K562 (cell line): ENCODE results near the gene TMEM217. TPM values are rescaled to one million over a fixed set of nuclear protein-coding genes. Genes with fewer than 3 reads are reported as not detected.

ENCODE experiments used
- BCL6 ChIP-seq: fragments of 250-450 bp; sonication (Bioruptor Pico); IDR thresholded peaks from 2 replicates; pipeline ENCODE4 v1.4.0; 2020
- CBX1 ChIP-seq: sonication (generic); IDR thresholded peaks from 2 replicates; pipeline ENCODE4 v1.6.1; 2016; ENCODE audit warnings: antibody characterized with exemption, low read depth, mild to moderate bottlenecking
- CGGBP1 ChIP-seq: fragments of 250-450 bp; sonication (Bioruptor Pico); IDR thresholded peaks from 2 replicates; pipeline ENCODE4 v1.9.0; 2021; ENCODE audit warnings: mild to moderate bottlenecking
- E2F4 ChIP-seq: sonication (generic); formaldehyde crosslinking; IDR thresholded peaks from 2 replicates; pipeline ENCODE4 v1.8.0; 2022; ENCODE audit warnings: mild to moderate bottlenecking, low read depth, missing genetic modification reagents
- IRF9 ChIP-seq: fragments of 450-650 bp; IDR thresholded peaks from 2 replicates; pipeline ENCODE4 v1.6.1; 2016; ENCODE audit warnings: missing biosample characterization, missing genetic modification characterization
- MTA3 ChIP-seq: fragments of 450-650 bp; formaldehyde crosslinking; IDR thresholded peaks from 2 replicates; pipeline ENCODE4 v1.6.1; 2017; ENCODE audit warnings: mild to moderate bottlenecking, borderline replicate concordance
- NR2C1 ChIP-seq, 2 experiments: fragments of 450-650 bp; IDR thresholded peaks; 2 replicates each; pipeline ENCODE4 v1.6.1; 2017; ENCODE audit warnings: mild to moderate bottlenecking in 2 of 2, antibody characterized with exemption in 1 of 2, inconsistent platforms in 1 of 2, missing compliant biosample characterization in 1 of 2, missing genetic modification characterization in 1 of 2
- POLR2G ChIP-seq: fragments of 200-400 bp; formaldehyde crosslinking; IDR thresholded peaks from 2 replicates; pipeline ENCODE4 v1.6.1; 2017; ENCODE audit warnings: low read depth, mild to moderate bottlenecking, antibody characterized with exemption, low read length, moderate library complexity
- PREB ChIP-seq: sonication (generic); formaldehyde crosslinking; IDR thresholded peaks from 2 replicates; pipeline ENCODE4 v1.8.1; 2023; ENCODE audit warnings: mild to moderate bottlenecking, missing genetic modification reagents
- SP2 ChIP-seq: IDR thresholded peaks from 2 replicates; pipeline ENCODE4 v1.6.1; 2011; ENCODE audit warnings: mild to moderate bottlenecking, low read depth, low read length, moderate library complexity; ENCODE audit not compliant: poor library complexity, severe bottlenecking; ENCODE audit errors: extremely low read depth
- SUPT5H ChIP-seq: fragments of 450-650 bp; IDR thresholded peaks from 2 replicates; pipeline ENCODE4 v1.6.1; 2016
- TAF1 ChIP-seq: IDR thresholded peaks from 2 replicates; pipeline ENCODE4 v1.6.1; 2011; ENCODE audit warnings: mild to moderate bottlenecking, low read length, moderate library complexity; ENCODE audit not compliant: insufficient read depth, control insufficient read depth, severe bottlenecking; ENCODE audit errors: extremely low read depth
- TCFL5 ChIP-seq: fragments of 250-450 bp; sonication (Bioruptor Pico); conservative IDR thresholded peaks from 2 replicates; pipeline ENCODE4 v1.6.1; 2021; ENCODE audit warnings: mild to moderate bottlenecking, moderate library complexity, matching md5 sums
- TRIM24 ChIP-seq, 2 experiments: fragments of 450-650 bp; IDR thresholded peaks; 2 replicates each; pipeline ENCODE4 v1.6.1; 2016
- ZNF263 ChIP-seq: sonication (generic); formaldehyde crosslinking; IDR thresholded peaks from 2 replicates; pipeline ENCODE4 v1.8.0; 2022; ENCODE audit warnings: mild to moderate bottlenecking, missing genetic modification reagents, borderline replicate concordance
- ZNF280A ChIP-seq: fragments of 450-650 bp; IDR thresholded peaks from 2 replicates; pipeline ENCODE4 v1.6.1; 2018; ENCODE audit warnings: mild to moderate bottlenecking, low read depth; ENCODE audit not compliant: partially characterized antibody
- ZNF699 ChIP-seq: fragments of 250-450 bp; sonication (Bioruptor Pico); IDR thresholded peaks from 2 replicates; pipeline ENCODE4 v1.8.0; 2021; ENCODE audit warnings: mild to moderate bottlenecking, moderate library complexity; ENCODE audit not compliant: insufficient replicate concordance
- ZNF785 ChIP-seq: fragments of 250-450 bp; sonication (Bioruptor Pico); IDR thresholded peaks from 2 replicates; pipeline ENCODE4 v1.4.0; 2020; ENCODE audit warnings: mild to moderate bottlenecking
- polyA plus RNA-seq, 8 experiments: library from polyadenylated mRNA; depleted of rRNA in 4 of 8; stranded (reverse) in 5 of 8; unstranded in 3 of 8; fragments of >200 nt; fragmentation: Nextera tagmentation in 2 of 8; fragmentation: Illumina TruSeq in 1 of 8; extraction: Ambion mirVana in 2 of 8; extraction: Trizol in 1 of 8; gene quantifications; 2 replicates each; pipeline versions ENCODE4 v1.2.1 to v1.2.3, GENCODE V29; 2011 to 2014; ENCODE audit warnings: inconsistent platforms in 1 of 8, missing spikeins in 1 of 8
- total RNA-seq, 7 experiments: library from RNA; depleted of rRNA in 6 of 7; stranded (reverse); fragments of >200 nt in 6 of 7; fragmentation: Illumina TruSeq in 2 of 7; extraction: Trizol in 2 of 7; gene quantifications; 2 replicates each; pipeline versions ENCODE4 v1.2.1 to v1.2.3, GENCODE V29; 2011 to 2021; ENCODE audit warnings: low replicate concordance in 1 of 7
- TF ChIP-seq, protein P1 (sequence below): fragments of 250-450 bp; sonication (Bioruptor Pico); IDR thresholded peaks from 2 replicates; pipeline ENCODE4 v1.5.0; 2020; ENCODE audit warnings: mild to moderate bottlenecking
- TF ChIP-seq, protein P2 (sequence below): sonication (generic); formaldehyde crosslinking; IDR thresholded peaks from 2 replicates; pipeline ENCODE4 v1.9.0; 2022; ENCODE audit warnings: mild to moderate bottlenecking, missing genetic modification reagents
- TF ChIP-seq, protein P3 (sequence below): fragments of 250-450 bp; sonication (Bioruptor Pico); IDR thresholded peaks from 2 replicates; pipeline ENCODE4 v1.6.1; 2021; ENCODE audit warnings: mild to moderate bottlenecking

Gene TMEM217
- total and polyA plus RNA-seq, 9 of the 15 experiments (the other 6 are each of a cell fraction or from before 2014, with no cell fraction given) = 1.3 to 8.0 (median 1.9) TPM

DNA sequence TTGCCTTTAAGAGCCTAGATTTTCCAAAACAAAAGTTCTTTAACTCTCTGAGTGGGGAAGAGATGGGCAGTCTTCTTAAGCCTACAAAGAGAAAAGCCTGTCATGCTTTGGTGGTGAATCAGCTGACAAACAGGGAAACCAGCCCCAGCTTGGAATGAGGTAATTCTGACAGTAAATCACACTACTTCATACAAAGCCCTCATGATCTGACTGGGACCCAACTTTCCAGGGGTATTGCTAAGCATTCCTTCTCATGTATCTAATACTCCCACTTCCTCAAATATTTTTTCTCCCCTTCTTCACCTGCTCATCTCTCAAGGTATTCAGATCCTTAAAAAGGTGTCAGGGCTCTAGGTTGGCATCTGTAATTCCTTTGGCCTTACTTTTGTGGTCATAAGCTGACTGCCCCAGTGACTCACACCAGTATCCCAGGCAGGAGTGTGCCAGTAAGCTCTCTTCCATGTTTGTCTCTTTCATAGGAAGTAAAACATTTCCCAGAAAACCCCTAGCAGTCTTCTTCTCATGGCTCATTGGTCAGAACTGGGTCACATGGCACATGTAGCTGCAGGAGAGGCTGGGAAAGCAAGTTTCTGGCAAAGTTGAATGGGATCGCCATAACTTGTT, 15.4 kb downstream of the TMEM217 start (continued):
- TF ChIP-seq POLR2G (no peak), ZNF699 (CRISPR knock-in tag) (no peak), IRF9 (tag) (no peak), TAF1 (no peak), CBX1 (no peak), MTA3 (no peak), BCL6 (no peak), SP2 (no peak), ZNF785 (no peak), ZNF280A (no peak), TRIM24 (IDR thresholded peaks at IDR 0.05) (no peak), SUPT5H (no peak), NR2C1 (IDR thresholded peaks at IDR 0.05) (no peak), NR2C1 (tag; IDR thresholded peaks at IDR 0.05) (peak; percentile 28), PREB (CRISPR knock-in tag) (no peak), E2F4 (CRISPR knock-in tag) (no peak), CGGBP1 (no peak), ZNF263 (CRISPR knock-in tag) (no peak), TCFL5 (no peak)
- TF ChIP-seq, protein P1, sequence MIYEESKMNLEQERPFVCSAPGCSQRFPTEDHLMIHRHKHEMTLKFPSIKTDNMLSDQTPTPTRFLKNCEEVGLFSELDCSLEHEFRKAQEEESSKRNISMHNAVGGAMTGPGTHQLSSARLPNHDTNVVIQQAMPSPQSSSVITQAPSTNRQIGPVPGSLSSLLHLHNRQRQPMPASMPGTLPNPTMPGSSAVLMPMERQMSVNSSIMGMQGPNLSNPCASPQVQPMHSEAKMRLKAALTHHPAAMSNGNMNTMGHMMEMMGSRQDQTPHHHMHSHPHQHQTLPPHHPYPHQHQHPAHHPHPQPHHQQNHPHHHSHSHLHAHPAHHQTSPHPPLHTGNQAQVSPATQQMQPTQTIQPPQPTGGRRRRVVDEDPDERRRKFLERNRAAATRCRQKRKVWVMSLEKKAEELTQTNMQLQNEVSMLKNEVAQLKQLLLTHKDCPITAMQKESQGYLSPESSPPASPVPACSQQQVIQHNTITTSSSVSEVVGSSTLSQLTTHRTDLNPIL (CRISPR knock-in tag) = no peak
- TF ChIP-seq, protein P2, sequence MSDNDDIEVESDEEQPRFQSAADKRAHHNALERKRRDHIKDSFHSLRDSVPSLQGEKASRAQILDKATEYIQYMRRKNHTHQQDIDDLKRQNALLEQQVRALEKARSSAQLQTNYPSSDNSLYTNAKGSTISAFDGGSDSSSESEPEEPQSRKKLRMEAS = no peak
- TF ChIP-seq, protein P3, sequence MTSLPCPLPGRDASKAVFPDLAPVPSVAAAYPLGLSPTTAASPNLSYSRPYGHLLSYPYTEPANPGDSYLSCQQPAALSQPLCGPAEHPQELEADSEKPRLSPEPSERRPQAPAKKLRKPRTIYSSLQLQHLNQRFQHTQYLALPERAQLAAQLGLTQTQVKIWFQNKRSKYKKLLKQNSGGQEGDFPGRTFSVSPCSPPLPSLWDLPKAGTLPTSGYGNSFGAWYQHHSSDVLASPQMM (CRISPR knock-in tag) = no peak
